K562 (cell line): Measurements from ENCODE around the gene RPL7A. TPM values are rescaled to one million over a fixed set of nuclear protein-coding genes. Genes with fewer than 3 reads are reported as not detected.
A peak's percentile ranks its signal among the peaks of the same experiment; 100 is the strongest.

Experiments used
- E2F6 ChIP-seq, 2 experiments: IDR thresholded peaks; 2 replicates each; pipeline ENCODE4 v1.6.1; 2011; ENCODE audit warnings: borderline replicate concordance in 1 of 2, control low read depth in 1 of 2, low read depth in 1 of 2, low read length in 1 of 2, mild to moderate bottlenecking in 1 of 2, mixed read lengths in 1 of 2, moderate library complexity in 1 of 2; ENCODE audit not compliant: insufficient read depth in 1 of 2, insufficient read length in 1 of 2, poor library complexity in 1 of 2, severe bottlenecking in 1 of 2; ENCODE audit errors: extremely low read depth in 1 of 2
- GATA2 ChIP-seq: sonication (generic); formaldehyde crosslinking; IDR thresholded peaks from 2 replicates; pipeline ENCODE4 v1.4.0; 2020; ENCODE audit warnings: mild to moderate bottlenecking, missing genetic modification reagents
- IRF2 ChIP-seq: sonication (generic); formaldehyde crosslinking; IDR thresholded peaks from 2 replicates; pipeline ENCODE4 v1.8.1; 2022; ENCODE audit warnings: mild to moderate bottlenecking, missing genetic modification reagents
- POLR2AphosphoS5 ChIP-seq: IDR thresholded peaks from 2 replicates; pipeline ENCODE4 v1.6.1; 2011; ENCODE audit warnings: mild to moderate bottlenecking, low read depth, low read length, moderate library complexity; ENCODE audit not compliant: control insufficient read depth, insufficient read depth
- POLR2B ChIP-seq: fragments of 450-650 bp; IDR thresholded peaks from 2 replicates; pipeline ENCODE4 v1.6.1; 2018; ENCODE audit warnings: low read depth; ENCODE audit not compliant: partially characterized antibody
- RFX5 ChIP-seq: IDR thresholded peaks from 2 replicates; pipeline ENCODE4 v1.6.1; 2011; ENCODE audit warnings: low read depth, mild to moderate bottlenecking, improper control_type of control experiment, low read length
- SMARCE1 ChIP-seq: fragments of 450-650 bp; IDR thresholded peaks from 2 replicates; pipeline ENCODE4 v1.7.1; 2016; ENCODE audit warnings: mild to moderate bottlenecking
- SNRNP70 ChIP-seq: fragments of 200-400 bp; formaldehyde crosslinking; optimal IDR thresholded peaks from 2 replicates; pipeline ENCODE3; 2017; ENCODE audit warnings: low read depth, low read length
- SRSF9 ChIP-seq: fragments of 200-400 bp; formaldehyde crosslinking; IDR thresholded peaks from 2 replicates; pipeline ENCODE4 v1.6.1; 2017; ENCODE audit warnings: low read depth, low read length, borderline replicate concordance
- SUPT5H ChIP-seq: fragments of 450-650 bp; IDR thresholded peaks from 2 replicates; pipeline ENCODE4 v1.6.1; 2016
- ZBTB40 ChIP-seq, 2 experiments: fragments of 450-650 bp in 1 of 2; sonication (generic) in 1 of 2; formaldehyde crosslinking in 1 of 2; IDR thresholded peaks; 2 replicates each; pipeline versions ENCODE4 v1.7.1 to v1.9.0; 2016 to 2022; ENCODE audit warnings: inconsistent platforms in 1 of 2, mild to moderate bottlenecking in 1 of 2, missing genetic modification reagents in 1 of 2
- ZNF134 ChIP-seq: fragments of 250-450 bp; sonication (Bioruptor Pico); conservative IDR thresholded peaks from 2 replicates; pipeline ENCODE4 v1.4.0; 2020
- ZNF274 ChIP-seq: IDR thresholded peaks from 2 replicates; pipeline ENCODE4 v1.6.1; 2011; ENCODE audit warnings: low read depth, mild to moderate bottlenecking, low read length, moderate library complexity, borderline replicate concordance
- ZNF3 ChIP-seq: fragments of 250-450 bp; sonication (Bioruptor Pico); IDR thresholded peaks from 2 replicates; pipeline ENCODE4 v1.5.0; 2021; ENCODE audit warnings: mild to moderate bottlenecking, moderate library complexity
- polyA plus RNA-seq, 8 experiments: library from polyadenylated mRNA; depleted of rRNA in 4 of 8; stranded (reverse) in 5 of 8; unstranded in 3 of 8; fragments of >200 nt; fragmentation: Nextera tagmentation in 2 of 8; fragmentation: Illumina TruSeq in 1 of 8; extraction: Ambion mirVana in 2 of 8; extraction: Trizol in 1 of 8; gene quantifications; 2 replicates each; pipeline versions ENCODE4 v1.2.1 to v1.2.3, GENCODE V29; 2011 to 2014; ENCODE audit warnings: inconsistent platforms in 1 of 8, missing spikeins in 1 of 8
- total RNA-seq, 7 experiments: library from RNA; depleted of rRNA in 6 of 7; stranded (reverse); fragments of >200 nt in 6 of 7; fragmentation: Illumina TruSeq in 2 of 7; extraction: Trizol in 2 of 7; gene quantifications; 2 replicates each; pipeline versions ENCODE4 v1.2.1 to v1.2.3, GENCODE V29; 2011 to 2021; ENCODE audit warnings: low replicate concordance in 1 of 7
- TF ChIP-seq, protein P1 (sequence below): fragments of 450-650 bp; IDR thresholded peaks from 2 replicates; pipeline ENCODE4 v1.7.1; 2018; ENCODE audit warnings: mild to moderate bottlenecking, low read depth; ENCODE audit not compliant: partially characterized antibody

RPL7A gene
- total and polyA plus RNA-seq, 9 of the 15 experiments (the other 6 are each of a cell fraction or from before 2014, with no cell fraction given) = 1,935 to 3,760 (median 2,652) TPM

GRCh38 chr9:133361507-133362092, 13.6 kb downstream of the RPL7A start (continued):
- TF ChIP-seq ZBTB40 (IDR thresholded peaks at IDR 0.05) (no peak), ZBTB40 (CRISPR knock-in tag; IDR thresholded peaks at IDR 0.05) (no peak), E2F6 (IDR thresholded peaks at IDR 0.05; ENCODE audit: borderline replicate concordance in 1 of 2, extremely low read depth in 1 of 2, insufficient read depth in 1 of 2, insufficient read length in 1 of 2, low read depth in 1 of 2, low read length in 1 of 2, poor library complexity in 1 of 2, severe bottlenecking in 1 of 2) (no peak), SMARCE1 (no peak), POLR2AphosphoS5 (peak; percentile 45), ZNF3 (CRISPR knock-in tag) (no peak), POLR2B (peak; percentile 28), RFX5 (no peak), GATA2 (CRISPR knock-in tag) (no peak), ZNF274 (no peak), IRF2 (CRISPR knock-in tag) (no peak), SNRNP70 (no peak), SUPT5H (peak; percentile 53), ZNF134 (CRISPR knock-in tag) (no peak), SRSF9 (no peak)
- TF ChIP-seq, protein P1, sequence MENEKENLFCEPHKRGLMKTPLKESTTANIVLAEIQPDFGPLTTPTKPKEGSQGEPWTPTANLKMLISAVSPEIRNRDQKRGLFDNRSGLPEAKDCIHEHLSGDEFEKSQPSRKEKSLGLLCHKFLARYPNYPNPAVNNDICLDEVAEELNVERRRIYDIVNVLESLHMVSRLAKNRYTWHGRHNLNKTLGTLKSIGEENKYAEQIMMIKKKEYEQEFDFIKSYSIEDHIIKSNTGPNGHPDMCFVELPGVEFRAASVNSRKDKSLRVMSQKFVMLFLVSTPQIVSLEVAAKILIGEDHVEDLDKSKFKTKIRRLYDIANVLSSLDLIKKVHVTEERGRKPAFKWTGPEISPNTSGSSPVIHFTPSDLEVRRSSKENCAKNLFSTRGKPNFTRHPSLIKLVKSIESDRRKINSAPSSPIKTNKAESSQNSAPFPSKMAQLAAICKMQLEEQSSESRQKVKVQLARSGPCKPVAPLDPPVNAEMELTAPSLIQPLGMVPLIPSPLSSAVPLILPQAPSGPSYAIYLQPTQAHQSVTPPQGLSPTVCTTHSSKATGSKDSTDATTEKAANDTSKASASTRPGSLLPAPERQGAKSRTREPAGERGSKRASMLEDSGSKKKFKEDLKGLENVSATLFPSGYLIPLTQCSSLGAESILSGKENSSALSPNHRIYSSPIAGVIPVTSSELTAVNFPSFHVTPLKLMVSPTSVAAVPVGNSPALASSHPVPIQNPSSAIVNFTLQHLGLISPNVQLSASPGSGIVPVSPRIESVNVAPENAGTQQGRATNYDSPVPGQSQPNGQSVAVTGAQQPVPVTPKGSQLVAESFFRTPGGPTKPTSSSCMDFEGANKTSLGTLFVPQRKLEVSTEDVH = peak; percentile 50
